Calu3 (cell line): ENCODE results near the gene IMMP2L. TPM values are rescaled to one million over a fixed set of nuclear protein-coding genes. Genes with fewer than 3 reads are reported as not detected.
"Not testable (repeated sequence)": the region's sequence is repeated elsewhere in the genome, so short reads cannot be mapped to it uniquely, and the experiment has no call there.

Source experiments
- BruUV-seq: library from RNA; stranded (reverse); fragments of 400-500 nt; replicated peaks from 2 replicates; lab custom pipeline; 2021; lab: Mats Ljungman, UMichigan
- CTCF ChIA-PET: fragments of 300-600 bp; sonication (Branson Sonifier 250); formaldehyde crosslinking; loops from one replicate; lab custom pipeline; 2022; ENCODE audit warnings: antibody characterized with exemption; lab: Charles Lee
- DNase-seq: peaks from one replicate; pipeline ENCODE4 v3.0.0; 2022
- H3K27ac Mint-ChIP-seq: one replicate; pipeline ENCODE4 v1.8.0; 2022; ENCODE audit warnings: mixed read lengths; ENCODE audit not compliant: unreplicated experiment
- H3K27me3 Mint-ChIP-seq: one replicate; pipeline ENCODE4 v1.8.0; 2022; ENCODE audit warnings: mixed read lengths; ENCODE audit not compliant: unreplicated experiment
- H3K36me3 Mint-ChIP-seq: one replicate; pipeline ENCODE4 v1.8.0; 2022; ENCODE audit warnings: mild to moderate bottlenecking, moderate library complexity, mixed read lengths; ENCODE audit not compliant: insufficient read depth, unreplicated experiment
- H3K4me1 Mint-ChIP-seq: one replicate; pipeline ENCODE4 v1.8.0; 2022; ENCODE audit warnings: mild to moderate bottlenecking, low read depth, mixed read lengths; ENCODE audit not compliant: unreplicated experiment
- H3K4me3 Mint-ChIP-seq: one replicate; pipeline ENCODE4 v1.8.0; 2022; ENCODE audit warnings: mild to moderate bottlenecking, low read depth, moderate library complexity, mixed read lengths; ENCODE audit not compliant: unreplicated experiment
- H3K9me3 Mint-ChIP-seq: one replicate; pipeline ENCODE4 v1.8.0; 2022; ENCODE audit warnings: low read depth, mixed read lengths; ENCODE audit not compliant: unreplicated experiment
- intact Hi-C: fragments of 100-400 bp; cut with micrococcal nuclease; formaldehyde crosslinking; loops from one replicate; pipeline ENCODE4 v1.10.0; 2022; ENCODE audit not compliant: unreplicated experiment
- total RNA-seq: library from RNA; stranded (reverse); gene quantifications from 2 replicates; pipeline ENCODE4 v1.2.3, GENCODE V29; 2022
- TF ChIP-seq, protein P1 (sequence below): fragments of 200-600 bp; IDR thresholded peaks from one replicate; pipeline ENCODE4 v1.8.0; 2022; ENCODE audit warnings: antibody characterized with exemption; ENCODE audit not compliant: unreplicated experiment

IMMP2L gene
- total RNA-seq, 1 experiment from 2014 or later = 28.6 TPM

GRCh38 chr7:111459757-111460280, 102.5 kb downstream of the IMMP2L start:
- H3K9me3 Mint-ChIP-seq = no peaks in the 10 kb centered on the region
- no TSS peak for BruUV-seq
- intact Hi-C loops = no loop called here
- no peak overlapping the region for H3K4me3 Mint-ChIP-seq
- no peaks in the 10 kb centered on the region for H3K4me1 Mint-ChIP-seq
- no peaks in the 10 kb centered on the region for H3K36me3 Mint-ChIP-seq
- no peak overlapping the region for H3K27ac Mint-ChIP-seq
- CTCF ChIA-PET = no interaction called here
- no peak for DNase-seq
- no peaks in the 10 kb centered on the region for H3K27me3 Mint-ChIP-seq
- TF ChIP-seq, protein P1, sequence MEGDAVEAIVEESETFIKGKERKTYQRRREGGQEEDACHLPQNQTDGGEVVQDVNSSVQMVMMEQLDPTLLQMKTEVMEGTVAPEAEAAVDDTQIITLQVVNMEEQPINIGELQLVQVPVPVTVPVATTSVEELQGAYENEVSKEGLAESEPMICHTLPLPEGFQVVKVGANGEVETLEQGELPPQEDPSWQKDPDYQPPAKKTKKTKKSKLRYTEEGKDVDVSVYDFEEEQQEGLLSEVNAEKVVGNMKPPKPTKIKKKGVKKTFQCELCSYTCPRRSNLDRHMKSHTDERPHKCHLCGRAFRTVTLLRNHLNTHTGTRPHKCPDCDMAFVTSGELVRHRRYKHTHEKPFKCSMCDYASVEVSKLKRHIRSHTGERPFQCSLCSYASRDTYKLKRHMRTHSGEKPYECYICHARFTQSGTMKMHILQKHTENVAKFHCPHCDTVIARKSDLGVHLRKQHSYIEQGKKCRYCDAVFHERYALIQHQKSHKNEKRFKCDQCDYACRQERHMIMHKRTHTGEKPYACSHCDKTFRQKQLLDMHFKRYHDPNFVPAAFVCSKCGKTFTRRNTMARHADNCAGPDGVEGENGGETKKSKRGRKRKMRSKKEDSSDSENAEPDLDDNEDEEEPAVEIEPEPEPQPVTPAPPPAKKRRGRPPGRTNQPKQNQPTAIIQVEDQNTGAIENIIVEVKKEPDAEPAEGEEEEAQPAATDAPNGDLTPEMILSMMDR = no peak

- DNase-seq = no peak
- H3K27me3 Mint-ChIP-seq = no peaks in the 10 kb centered on the region
- CTCF ChIA-PET = no interaction called here
- no peak overlapping the region for H3K4me3 Mint-ChIP-seq
- no peaks in the 10 kb centered on the region for H3K9me3 Mint-ChIP-seq
- no peaks in the 10 kb centered on the region for H3K4me1 Mint-ChIP-seq
- TF ChIP-seq, protein P1 = no peak
- H3K36me3 Mint-ChIP-seq = no peaks in the 10 kb centered on the region
- no TSS peak for BruUV-seq
- H3K27ac Mint-ChIP-seq = no peak overlapping the region
- intact Hi-C loops = no loop called here
These were observed 103.1 kb downstream of the IMMP2L start for GRCh38 chr7:111459065-111459756.

DNA sequence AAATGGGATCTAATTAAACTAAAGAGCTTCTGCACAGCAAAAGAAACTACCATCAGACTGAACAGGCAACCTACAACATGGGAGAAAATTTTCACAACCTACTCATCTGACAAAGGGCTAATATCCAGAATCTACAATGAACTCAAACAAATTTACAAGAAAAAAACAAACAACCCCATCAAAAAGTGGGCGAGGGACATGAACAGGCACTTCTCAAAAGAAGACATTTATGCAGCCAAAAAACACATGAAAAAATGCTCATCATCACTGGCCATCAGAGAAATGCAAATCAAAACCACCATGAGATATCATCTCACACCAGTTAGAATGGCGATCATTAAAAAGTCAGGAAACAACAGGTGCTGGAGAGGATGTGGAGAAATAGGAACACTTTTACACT, 111.6 kb downstream of the IMMP2L start:
- H3K9me3 Mint-ChIP-seq, H3K4me3 Mint-ChIP-seq, H3K27me3 Mint-ChIP-seq, H3K4me1 Mint-ChIP-seq, CTCF ChIA-PET, H3K27ac Mint-ChIP-seq, H3K36me3 Mint-ChIP-seq, BruUV-seq, DNase-seq, intact Hi-C loops: not testable (repeated sequence)

DNA sequence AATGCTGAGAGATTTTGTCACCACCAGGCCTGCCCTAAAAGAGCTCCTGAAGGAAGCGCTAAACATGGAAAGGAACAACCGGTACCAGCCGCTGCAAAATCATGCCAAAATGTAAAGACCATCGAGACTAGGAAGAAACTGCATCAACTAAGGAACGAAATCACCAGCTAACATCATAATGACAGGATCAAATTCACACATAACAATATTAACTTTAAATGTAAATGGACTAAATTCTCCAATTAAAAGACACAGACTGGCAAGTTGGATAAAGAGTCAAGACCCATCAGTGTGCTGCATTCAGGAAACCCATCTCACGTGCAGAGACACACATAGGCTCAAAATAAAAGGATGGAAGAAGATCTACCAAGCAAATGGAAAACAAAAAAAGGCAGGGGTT, 114.8 kb downstream of the IMMP2L start:
- BruUV-seq, H3K9me3 Mint-ChIP-seq, H3K27me3 Mint-ChIP-seq, H3K36me3 Mint-ChIP-seq, H3K4me1 Mint-ChIP-seq, CTCF ChIA-PET, H3K27ac Mint-ChIP-seq, H3K4me3 Mint-ChIP-seq, intact Hi-C loops, DNase-seq: not testable (repeated sequence)

- Mint-ChIP-seq H3K4me3 (no peak overlapping the region), H3K27ac (no peak overlapping the region), H3K9me3 (no peaks in the 10 kb centered on the region), H3K36me3 (peaks cover 5% of the 10 kb centered on the region), H3K27me3 (no peaks in the 10 kb centered on the region), H3K4me1 (peaks cover 13% of the 10 kb centered on the region)
- no TSS peak for BruUV-seq
- TF ChIP-seq, protein P1 = no peak
- CTCF ChIA-PET = no interaction called here
- no peak for DNase-seq
- intact Hi-C loops = no loop called here
These were observed 122.3 kb downstream of the IMMP2L start for GRCh38 chr7:111439977-111440376.
